Keratinocyte (primary cell): ENCODE measurements around the gene WNT7A. TPM values are rescaled to one million over a fixed set of nuclear protein-coding genes. Genes with fewer than 3 reads are reported as not detected.

ENCODE experiments used
- DNase-seq: peaks from one replicate; pipeline ENCODE4 v3.0.0-alpha.2; 2011; ENCODE audit warnings: low read depth, missing footprints, low spot score
- FAIRE-seq: peaks from 2 replicates; lab custom pipeline; 2011; peaks lifted over from hg19 to GRCh38; lab: Jason Lieb, UNC
- H2AFZ ChIP-seq: 2 replicates; pipeline ENCODE4 v1.6.0; 2012; ENCODE audit warnings: low read length, control low read depth, inconsistent platforms; ENCODE audit not compliant: control insufficient read depth
- H3K27ac ChIP-seq: 2 replicates; pipeline ENCODE4 v1.5.1; 2011; ENCODE audit warnings: low read length; ENCODE audit not compliant: control insufficient read depth, insufficient read depth
- H3K27me3 ChIP-seq: 3 replicates; pipeline ENCODE4 v1.6.0; 2011; ENCODE audit warnings: low read length; ENCODE audit not compliant: control insufficient read depth, insufficient read depth; ENCODE audit errors: extremely low read depth
- H3K36me3 ChIP-seq, 2 experiments: 2 replicates in 1 of 2; 3 replicates in 1 of 2; pipeline ENCODE4 v1.5.1; 2011; ENCODE audit warnings: low read length in 2 of 2, mild to moderate bottlenecking in 1 of 2; ENCODE audit not compliant: control insufficient read depth in 2 of 2, insufficient read depth in 2 of 2; ENCODE audit errors: extremely low read depth in 1 of 2
- H3K4me1 ChIP-seq: 3 replicates; pipeline ENCODE4 v1.5.1; 2011; ENCODE audit warnings: low read length; ENCODE audit not compliant: control insufficient read depth, insufficient read depth; ENCODE audit errors: extremely low read depth
- H3K4me2 ChIP-seq: 3 replicates; pipeline ENCODE4 v1.6.0; 2011; ENCODE audit warnings: low read depth, low read length; ENCODE audit not compliant: control insufficient read depth, insufficient read depth; ENCODE audit errors: extremely low read depth
- H3K4me3 ChIP-seq, 3 experiments: fragments of 200-600 bp in 1 of 3; sonication (generic) in 1 of 3; 2 replicates in 2 of 3; 3 replicates in 1 of 3; pipeline ENCODE4 v1.5.1; 2011 to 2016; ENCODE audit warnings: low read length in 3 of 3, mild to moderate bottlenecking in 3 of 3, control low read depth in 2 of 3, inconsistent platforms in 1 of 3, low read depth in 1 of 3, mixed read lengths in 1 of 3, mixed run types in 1 of 3, moderate library complexity in 1 of 3; ENCODE audit not compliant: control insufficient read depth in 2 of 3, insufficient read depth in 2 of 3; ENCODE audit errors: extremely low read depth in 1 of 3
- H3K79me2 ChIP-seq: 2 replicates; pipeline ENCODE4 v1.6.0; 2012; ENCODE audit warnings: low read length; ENCODE audit not compliant: control insufficient read depth, insufficient read depth
- H3K9ac ChIP-seq: 3 replicates; pipeline ENCODE4 v1.6.0; 2011; ENCODE audit warnings: low read length; ENCODE audit not compliant: control insufficient read depth, insufficient read depth; ENCODE audit errors: extremely low read depth
- H3K9me1 ChIP-seq: 3 replicates; pipeline ENCODE4 v1.6.0; 2011; ENCODE audit warnings: low read length; ENCODE audit not compliant: control insufficient read depth, insufficient read depth; ENCODE audit errors: extremely low read depth
- H3K9me3 ChIP-seq: 2 replicates; pipeline ENCODE4 v1.5.1; 2012; ENCODE audit warnings: low read depth, low read length; ENCODE audit not compliant: control insufficient read depth
- H4K20me1 ChIP-seq: 3 replicates; pipeline ENCODE4 v1.6.0; 2011; ENCODE audit warnings: low read length; ENCODE audit not compliant: control insufficient read depth, insufficient read depth; ENCODE audit errors: extremely low read depth
- EZH2 ChIP-seq: IDR thresholded peaks from one replicate; pipeline ENCODE4 v1.6.1; 2012; ENCODE audit warnings: inconsistent platforms, mild to moderate bottlenecking, low read length, moderate library complexity
- dilution Hi-C: fragments of 300-500 bp; cut with MboI; formaldehyde crosslinking; loops from one replicate; pipeline ENCODE4 v1.7.0; 2020; ENCODE audit warnings: low sequenced_read_pairs; ENCODE audit not compliant: extremely low pct_ligation_motif_present
- polyA plus RNA-seq, 5 experiments: library from polyadenylated mRNA; depleted of rRNA in 3 of 5; stranded (reverse) in 3 of 5; stranded (forward) in 1 of 5; unstranded in 1 of 5; fragments of >200 nt; gene quantifications; 1 replicate in 1 of 5; 2 replicates in 3 of 5; 3 replicates in 1 of 5; pipeline versions ENCODE4 v1.2.1 to v1.2.3, GENCODE V29; 2011 to 2012; ENCODE audit warnings: missing spikeins in 2 of 5, low read depth in 1 of 5, low replicate concordance in 1 of 5
- TF ChIP-seq, protein P1 (sequence below), 3 experiments: IDR thresholded peaks in 1 of 3; conservative IDR thresholded peaks in 1 of 3; optimal IDR thresholded peaks in 1 of 3; 2 replicates in 2 of 3; 3 replicates in 1 of 3; pipeline versions ENCODE3 to v1.5.1; 2011; ENCODE audit warnings: low read length in 3 of 3, mild to moderate bottlenecking in 3 of 3, moderate library complexity in 2 of 3, control low read depth in 1 of 3, inconsistent platforms in 1 of 3; ENCODE audit not compliant: insufficient read depth in 2 of 3; ENCODE audit errors: extremely low read depth in 1 of 3

The WNT7A gene
- polyA plus RNA-seq, 1 donor (not counting 4 experiments of a cell fraction or from before 2014, with no cell fraction given), result 20.3 TPM

DNA sequence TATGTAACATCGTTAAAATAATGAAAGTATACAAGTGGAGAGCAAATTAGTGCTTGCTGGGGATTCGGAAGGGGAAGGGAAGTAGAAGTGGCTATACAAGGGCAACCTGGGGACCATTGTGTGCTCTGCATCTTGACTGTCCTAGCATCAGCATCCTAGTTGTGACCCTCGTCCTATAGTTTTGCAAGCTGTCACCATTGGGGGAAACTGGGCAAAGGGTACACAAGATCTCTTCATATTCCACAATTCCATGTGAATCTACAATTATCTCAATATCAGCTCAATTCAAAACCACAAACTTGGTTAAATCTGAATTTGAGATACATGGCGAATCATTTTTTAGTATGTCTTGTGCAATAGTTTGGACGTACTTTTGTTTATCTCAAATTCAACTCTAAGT, 30.9 kb downstream of the WNT7A start:
- Histone ChIP-seq H3K4me3 (no peak overlapping the region), H3K36me3 (peaks cover 22 to 55% of the 10 kb centered on the region in 2 experiments), H3K4me1 (peaks cover 59% of the 10 kb centered on the region), H3K9ac (no peak overlapping the region), H3K79me2 (peaks cover 66% of the 10 kb centered on the region), H3K9me1 (no peaks in the 10 kb centered on the region), H2AFZ (no peak overlapping the region), H3K27ac (no peak overlapping the region), H3K4me2 (peak overlapping the region; percentile 13), H3K9me3 (no peaks in the 10 kb centered on the region), H3K27me3 (no peaks in the 10 kb centered on the region), H4K20me1 (no peaks in the 10 kb centered on the region)
- no peak for DNase-seq
- dilution Hi-C loops, result no loop called here
- no peak for TF ChIP-seq EZH2
- TF ChIP-seq, protein P1, sequence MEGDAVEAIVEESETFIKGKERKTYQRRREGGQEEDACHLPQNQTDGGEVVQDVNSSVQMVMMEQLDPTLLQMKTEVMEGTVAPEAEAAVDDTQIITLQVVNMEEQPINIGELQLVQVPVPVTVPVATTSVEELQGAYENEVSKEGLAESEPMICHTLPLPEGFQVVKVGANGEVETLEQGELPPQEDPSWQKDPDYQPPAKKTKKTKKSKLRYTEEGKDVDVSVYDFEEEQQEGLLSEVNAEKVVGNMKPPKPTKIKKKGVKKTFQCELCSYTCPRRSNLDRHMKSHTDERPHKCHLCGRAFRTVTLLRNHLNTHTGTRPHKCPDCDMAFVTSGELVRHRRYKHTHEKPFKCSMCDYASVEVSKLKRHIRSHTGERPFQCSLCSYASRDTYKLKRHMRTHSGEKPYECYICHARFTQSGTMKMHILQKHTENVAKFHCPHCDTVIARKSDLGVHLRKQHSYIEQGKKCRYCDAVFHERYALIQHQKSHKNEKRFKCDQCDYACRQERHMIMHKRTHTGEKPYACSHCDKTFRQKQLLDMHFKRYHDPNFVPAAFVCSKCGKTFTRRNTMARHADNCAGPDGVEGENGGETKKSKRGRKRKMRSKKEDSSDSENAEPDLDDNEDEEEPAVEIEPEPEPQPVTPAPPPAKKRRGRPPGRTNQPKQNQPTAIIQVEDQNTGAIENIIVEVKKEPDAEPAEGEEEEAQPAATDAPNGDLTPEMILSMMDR (optimal IDR thresholded peaks at IDR 0.05 in 1 of 3, IDR thresholded peaks at IDR 0.05 in 1 of 3, conservative IDR thresholded peaks at IDR 0.05 in 1 of 3; ENCODE audit: extremely low read depth in 1 of 3, insufficient read depth in 2 of 3, low read length in 3 of 3), result no peak
- peak; percentile 41 for FAIRE-seq

DNA sequence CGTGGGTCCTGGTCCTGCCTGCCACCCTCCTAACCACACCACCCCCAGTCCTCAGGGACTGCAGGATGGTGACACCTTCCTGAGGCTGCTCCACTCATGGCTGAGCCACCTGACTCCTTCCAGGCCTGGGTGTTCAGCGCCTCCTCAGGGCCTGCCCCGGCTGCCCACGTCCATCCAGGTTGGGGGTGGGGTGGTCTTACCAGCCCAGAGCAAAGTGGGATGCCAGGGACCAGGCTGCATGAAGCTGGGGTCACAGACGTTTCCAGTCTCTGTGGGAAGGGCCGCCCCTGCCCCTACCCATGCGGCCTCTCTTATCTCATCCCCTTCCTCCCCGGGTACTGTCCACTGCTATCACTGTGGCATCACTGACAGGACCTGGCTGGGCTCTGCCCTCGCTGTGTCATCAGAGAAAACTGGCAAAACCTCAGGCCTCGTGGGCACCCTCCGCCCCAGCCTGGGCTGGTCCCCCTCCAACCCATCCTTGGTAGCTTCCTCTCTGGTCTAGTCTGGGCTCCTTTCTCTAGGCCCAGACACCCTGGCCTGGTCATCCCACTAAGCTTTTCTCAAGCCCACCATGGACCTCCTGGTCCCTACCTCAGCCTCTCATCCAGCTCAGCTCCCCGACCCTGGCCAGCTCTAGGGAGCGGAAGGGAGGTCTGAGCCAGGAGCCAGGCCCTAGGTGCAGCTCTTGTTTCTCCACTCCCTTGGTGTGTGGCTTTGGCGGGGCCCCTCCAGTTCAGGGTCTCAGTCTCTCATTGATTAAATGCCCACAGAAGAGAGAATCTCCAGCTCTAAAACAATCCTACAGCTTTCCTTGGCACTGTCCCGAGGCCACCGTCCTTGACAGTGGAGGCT, 32.9 kb downstream of the WNT7A start:
- H3K4me2 ChIP-seq, result no peak overlapping the region
- no peak overlapping the region for H3K9ac ChIP-seq
- no peaks in the 10 kb centered on the region for H3K9me1 ChIP-seq
- H3K9me3 ChIP-seq, result no peaks in the 10 kb centered on the region
- TF ChIP-seq, protein P1 (optimal IDR thresholded peaks at IDR 0.05 in 1 of 3, IDR thresholded peaks at IDR 0.05 in 1 of 3, conservative IDR thresholded peaks at IDR 0.05 in 1 of 3; ENCODE audit: extremely low read depth in 1 of 3, insufficient read depth in 2 of 3, low read length in 3 of 3), result no peak
- no peak for TF ChIP-seq EZH2
- no peak overlapping the region for H3K27ac ChIP-seq
- peaks cover 25 to 60% of the 10 kb centered on the region in 2 experiments for H3K36me3 ChIP-seq
- peaks cover 85% of the 10 kb centered on the region for H3K79me2 ChIP-seq
- H3K4me1 ChIP-seq, result peaks cover 48% of the 10 kb centered on the region
- H4K20me1 ChIP-seq, result no peaks in the 10 kb centered on the region
- FAIRE-seq (no peak), DNase-seq (no peak)
- H3K4me3 ChIP-seq, result no peak overlapping the region
- no peak overlapping the region for H2AFZ ChIP-seq
- no peaks in the 10 kb centered on the region for H3K27me3 ChIP-seq
- dilution Hi-C loops, result no loop called here
